Lower leg skin (tissue), 4 donors: ENCODE data around the gene P3H2. TPM values are rescaled to one million over a fixed set of nuclear protein-coding genes. Genes with fewer than 3 reads are reported as not detected.

Experiments
- DNase-seq, 2 donors: peaks; one replicate each; pipeline ENCODE4 v3.0.0-alpha.2; 2019; ENCODE audit warnings: low spot score in 2 of 2
- H3K4me3 ChIP-seq: fragments of 200-600 bp; sonication (generic); 2 replicates; pipeline ENCODE4 v1.5.1; 2017; ENCODE audit warnings: mild to moderate bottlenecking, low read depth; ENCODE audit not compliant: poor library complexity, severe bottlenecking
- POLR2A ChIP-seq, 2 donors: fragments of 450-650 bp; IDR thresholded peaks; one replicate each; pipeline ENCODE4 v1.6.1; 2016 to 2017; ENCODE audit warnings: antibody characterized with exemption in 2 of 2, mild to moderate bottlenecking in 1 of 2, moderate library complexity in 1 of 2
- WGBS, 2 donors: methylation state at CpG; one replicate each; pipeline ENCODE4 v1.1.5; 2018; 5-methylcytosine and 5-hydroxymethylcytosine counted together
- intact Hi-C: fragments of 100-400 bp; cut with DNase I; formaldehyde crosslinking; loops from one replicate; pipeline ENCODE4 v1.15.0; 2023; ENCODE audit warnings: low total_unique reads
- total RNA-seq, 4 donors: library from RNA; depleted of rRNA; stranded (reverse); fragments of >200 nt; gene quantifications; one replicate each; pipeline ENCODE4 v1.1.0, GENCODE V29; 2016
- TF ChIP-seq, protein P1 (sequence below), 3 donors: fragments of 450-650 bp; IDR thresholded peaks; one replicate each; pipeline ENCODE4 v1.5.1; 2016; ENCODE audit warnings: antibody characterized with exemption in 3 of 3, mild to moderate bottlenecking in 3 of 3, moderate library complexity in 2 of 3

P3H2 gene
- total RNA-seq, 4 donors from 2014 or later = 20.0 to 41.9 (median 35.6) TPM

DNA sequence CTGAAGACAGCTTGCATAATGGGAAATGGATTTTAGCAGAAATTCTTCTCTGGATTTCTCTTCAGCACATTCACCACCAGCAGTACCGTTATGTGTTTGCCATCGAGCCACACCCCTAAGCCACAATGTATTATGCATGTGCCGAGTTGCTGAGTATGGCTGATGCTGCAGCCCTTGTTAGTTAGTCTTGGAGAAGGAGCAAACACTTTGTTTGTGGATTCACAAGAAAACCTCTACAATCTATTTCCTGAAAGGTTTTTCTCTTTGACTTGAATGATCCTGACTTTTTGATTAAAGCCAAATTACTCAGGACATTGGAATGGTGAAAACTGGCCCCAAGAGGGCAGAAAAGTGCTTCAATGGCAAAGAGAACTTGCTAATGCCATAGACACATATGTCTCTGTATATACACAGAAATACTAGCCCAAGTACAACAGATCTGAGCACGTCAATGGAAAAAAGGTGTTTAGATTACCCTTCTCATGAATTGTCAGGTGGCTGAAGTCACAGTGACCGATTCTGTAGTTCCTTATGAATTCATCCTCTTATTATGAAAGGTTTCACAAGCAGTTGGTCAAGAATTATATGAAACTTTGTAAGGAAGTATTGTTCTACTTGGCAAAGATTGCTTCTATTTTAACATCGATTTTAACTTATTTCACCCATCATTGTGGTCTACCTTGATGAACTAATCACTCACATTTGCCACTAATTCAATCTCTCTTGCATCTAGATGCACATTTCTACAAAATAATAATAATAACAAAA is 103.0 kb downstream of the P3H2 start:
- intact Hi-C loops = no loop called here
- TF ChIP-seq, protein P1, sequence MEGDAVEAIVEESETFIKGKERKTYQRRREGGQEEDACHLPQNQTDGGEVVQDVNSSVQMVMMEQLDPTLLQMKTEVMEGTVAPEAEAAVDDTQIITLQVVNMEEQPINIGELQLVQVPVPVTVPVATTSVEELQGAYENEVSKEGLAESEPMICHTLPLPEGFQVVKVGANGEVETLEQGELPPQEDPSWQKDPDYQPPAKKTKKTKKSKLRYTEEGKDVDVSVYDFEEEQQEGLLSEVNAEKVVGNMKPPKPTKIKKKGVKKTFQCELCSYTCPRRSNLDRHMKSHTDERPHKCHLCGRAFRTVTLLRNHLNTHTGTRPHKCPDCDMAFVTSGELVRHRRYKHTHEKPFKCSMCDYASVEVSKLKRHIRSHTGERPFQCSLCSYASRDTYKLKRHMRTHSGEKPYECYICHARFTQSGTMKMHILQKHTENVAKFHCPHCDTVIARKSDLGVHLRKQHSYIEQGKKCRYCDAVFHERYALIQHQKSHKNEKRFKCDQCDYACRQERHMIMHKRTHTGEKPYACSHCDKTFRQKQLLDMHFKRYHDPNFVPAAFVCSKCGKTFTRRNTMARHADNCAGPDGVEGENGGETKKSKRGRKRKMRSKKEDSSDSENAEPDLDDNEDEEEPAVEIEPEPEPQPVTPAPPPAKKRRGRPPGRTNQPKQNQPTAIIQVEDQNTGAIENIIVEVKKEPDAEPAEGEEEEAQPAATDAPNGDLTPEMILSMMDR (IDR thresholded peaks at IDR 0.05) = no peak
- no peak for TF ChIP-seq POLR2A (IDR thresholded peaks at IDR 0.05)
- WGBS, 2 donors = 21 to 32% methylated on average over 6 of the region's 6 CpGs
- H3K4me3 ChIP-seq = no peak overlapping the region
- no peak for DNase-seq

DNA sequence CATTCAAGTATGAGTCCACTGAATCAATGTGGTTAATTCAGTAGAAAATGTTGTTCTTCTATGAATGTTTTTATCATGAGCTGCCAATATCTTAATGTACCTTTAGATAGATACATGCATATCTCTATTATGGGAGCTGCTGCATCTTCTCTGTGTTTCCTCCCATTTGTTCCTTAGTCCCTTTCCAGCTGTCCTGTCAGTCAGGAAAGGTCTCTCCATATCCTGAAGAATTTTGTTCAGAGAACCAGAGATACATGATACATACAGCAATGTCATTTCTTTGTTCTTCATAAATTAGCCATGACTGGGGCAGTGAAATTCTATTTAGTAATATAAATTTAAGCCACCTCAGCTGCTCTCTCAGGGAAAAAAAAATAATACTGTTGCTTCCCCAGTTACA is 103.7 kb downstream of the P3H2 start:
- TF ChIP-seq POLR2A (IDR thresholded peaks at IDR 0.05) = no peak
- TF ChIP-seq, protein P1 (IDR thresholded peaks at IDR 0.05) = no peak
- intact Hi-C loops = no loop called here
- no peak overlapping the region for H3K4me3 ChIP-seq
- no peak for DNase-seq

DNA sequence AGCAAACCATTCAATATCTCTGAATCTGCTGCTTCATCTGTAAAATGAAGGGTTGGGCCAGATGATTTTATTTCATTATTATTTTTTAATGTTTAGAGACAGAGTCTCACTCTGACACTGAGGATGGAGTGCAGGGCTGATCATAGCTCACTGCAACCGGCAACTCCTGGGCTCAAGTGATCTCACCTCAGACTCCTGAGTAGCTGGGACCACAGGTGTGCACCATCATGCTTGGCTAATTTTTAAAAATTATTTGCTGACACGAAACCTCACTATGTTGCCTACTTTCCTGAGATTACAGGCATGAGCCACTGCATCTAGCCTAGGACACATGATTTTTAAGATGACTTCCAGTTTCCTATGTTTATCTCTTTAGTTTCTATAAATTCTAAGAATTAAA is 105.8 kb downstream of the P3H2 start:
- DNase-seq = no peak
- H3K4me3 ChIP-seq = no peak overlapping the region
- WGBS, 2 donors = 90 to 100% methylated on average over 2 of the region's 2 CpGs
- intact Hi-C loops = no loop called here
- no peak for TF ChIP-seq POLR2A (IDR thresholded peaks at IDR 0.05)

DNA sequence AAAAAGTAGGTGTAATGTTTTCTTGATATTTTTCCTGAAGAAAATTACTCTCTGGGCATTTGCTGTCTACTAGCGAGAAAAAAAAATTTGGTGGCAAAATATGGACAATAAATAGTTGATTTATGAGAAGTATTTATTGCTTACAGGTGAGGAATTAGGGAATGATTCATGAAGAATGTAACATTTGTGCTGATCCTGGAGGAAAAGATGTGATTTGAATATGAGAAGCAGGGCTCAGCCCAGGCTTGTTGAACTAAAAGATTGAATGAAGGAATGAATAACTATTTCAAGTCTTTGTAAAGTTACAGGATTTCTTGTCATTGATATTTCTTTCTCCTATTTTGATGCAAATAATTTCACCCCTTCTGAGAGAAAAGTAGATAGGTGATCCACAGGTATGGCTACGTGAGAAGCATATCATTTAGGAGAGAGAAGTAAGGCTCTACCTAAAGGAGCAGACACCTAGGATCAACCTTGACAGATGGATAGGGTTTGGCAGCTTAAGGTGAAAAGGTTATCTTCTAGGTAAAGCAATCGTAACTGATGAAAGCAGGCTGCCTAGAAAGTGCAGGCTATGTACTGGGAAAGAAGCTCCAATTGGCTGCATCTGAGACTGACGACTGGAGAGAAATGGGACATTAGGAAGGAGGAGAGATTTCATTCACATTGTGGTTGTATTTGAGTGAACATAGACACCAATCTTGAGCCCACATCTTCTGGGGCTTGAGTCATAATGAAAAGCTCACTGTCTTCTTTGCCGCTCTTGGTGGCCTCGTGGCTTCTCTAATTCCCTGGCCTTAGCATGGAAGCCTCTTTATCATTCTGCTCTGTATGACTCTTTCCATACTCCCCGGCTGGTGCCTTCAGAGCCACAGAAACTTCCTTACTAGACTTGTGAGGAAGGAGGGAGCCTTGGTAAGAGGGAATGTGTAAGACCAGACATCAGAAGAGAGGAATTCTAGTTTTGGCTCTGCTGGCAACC is 106.5 kb downstream of the P3H2 start:
- WGBS, 2 donors = 62 to 64% methylated on average over 7 of the region's 7 CpGs
- no peak overlapping the region for H3K4me3 ChIP-seq
- TF ChIP-seq, protein P1 (IDR thresholded peaks at IDR 0.05) = no peak
- no peak for TF ChIP-seq POLR2A (IDR thresholded peaks at IDR 0.05)
- intact Hi-C loops = no loop called here
- no peak for DNase-seq

DNA sequence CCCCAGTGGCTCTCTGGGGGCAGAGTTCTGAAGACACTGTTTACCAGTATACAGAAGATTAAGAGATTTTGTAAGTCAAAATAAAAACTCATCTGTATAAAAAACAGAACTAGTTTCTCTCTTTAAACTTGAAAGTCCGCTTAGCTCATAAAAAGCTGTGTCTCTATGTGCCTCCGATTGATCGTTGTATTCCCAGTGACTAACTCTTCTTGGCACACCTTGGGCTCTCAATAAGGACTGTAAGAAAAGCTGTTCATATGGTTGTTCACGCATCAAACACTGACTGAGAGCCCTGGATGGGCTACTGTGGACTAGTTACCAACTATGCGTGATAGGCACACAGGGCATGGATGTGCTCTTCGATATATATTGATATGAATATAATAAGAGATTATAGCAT is 107.9 kb downstream of the P3H2 start:
- DNase-seq = no peak
- no peak for TF ChIP-seq POLR2A (IDR thresholded peaks at IDR 0.05)
- TF ChIP-seq, protein P1 (IDR thresholded peaks at IDR 0.05) = no peak
- no peak overlapping the region for H3K4me3 ChIP-seq
- intact Hi-C loops = no loop called here
- WGBS, 2 donors = 53 to 60% methylated on average over 6 of the region's 6 CpGs

DNA sequence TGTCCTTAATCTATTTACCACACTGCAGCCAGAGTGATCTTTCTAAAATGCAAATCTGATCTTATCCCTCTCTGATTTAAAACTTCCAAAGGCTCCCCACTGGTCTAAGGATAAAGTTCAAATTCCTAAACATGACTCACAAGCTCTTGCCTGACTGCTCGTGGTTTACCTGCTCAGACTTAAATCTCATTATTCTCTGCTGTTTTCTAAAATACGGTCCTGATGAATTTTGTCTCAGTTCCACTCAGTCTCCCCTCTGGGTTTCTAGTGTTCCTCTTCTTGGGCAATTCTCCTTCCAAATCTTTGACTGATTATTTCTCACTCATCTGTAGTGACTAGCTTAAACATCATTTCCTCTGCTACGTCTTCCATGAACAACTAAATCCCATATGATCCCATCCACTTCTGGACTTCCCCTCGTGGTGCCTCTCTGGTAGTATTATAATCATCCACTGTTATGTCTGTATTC is 108.3 kb downstream of the P3H2 start:
- no peak overlapping the region for H3K4me3 ChIP-seq
- no peak for TF ChIP-seq POLR2A (IDR thresholded peaks at IDR 0.05)
- TF ChIP-seq, protein P1 (IDR thresholded peaks at IDR 0.05) = no peak
- intact Hi-C loops = no loop called here
- 29 to 41% methylated on average over 4 of the region's 4 CpGs for WGBS, 2 donors
- no peak for DNase-seq
